HEK293 (cell line): Measurements from ENCODE around the gene LSP1.

Source experiments
- CTCF ChIA-PET: fragments of 350-600 bp; formaldehyde crosslinking; extraction: SDS; loops from one replicate; lab custom pipeline; 2021; ENCODE audit warnings: antibody characterized with exemption; lab: Yijun Ruan, JAX
- POLR2A ChIA-PET: fragments of 300-600 bp; formaldehyde crosslinking; extraction: SDS; loops from one replicate; lab custom pipeline; 2020; ENCODE audit warnings: antibody characterized with exemption, inconsistent platforms; lab: Yijun Ruan, JAX
- H3K27ac ChIP-seq: fragments of 200-500 bp; sonication (Bioruptor generic); 2 replicates; pipeline ENCODE4 v1.5.1; 2014; ENCODE audit warnings: low read depth, low read length, control low read depth, inconsistent platforms; ENCODE audit errors: extremely low read depth
- H3K36me3 ChIP-seq, 2 experiments: fragments of 200-500 bp in 1 of 2; sonication (Bioruptor generic) in 1 of 2; 1 replicate in 1 of 2; 2 replicates in 1 of 2; pipeline ENCODE4 v1.5.1; 2014 to 2017; ENCODE audit warnings: inconsistent platforms in 2 of 2, low read length in 2 of 2; ENCODE audit not compliant: control insufficient read depth in 2 of 2, insufficient read depth in 1 of 2
- H3K4me1 ChIP-seq: fragments of 200-500 bp; sonication (Bioruptor generic); 2 replicates; pipeline ENCODE4 v1.5.1; 2014; ENCODE audit warnings: mild to moderate bottlenecking, low read length, inconsistent platforms; ENCODE audit not compliant: control insufficient read depth, insufficient read depth
- H3K4me3 ChIP-seq: 2 replicates; pipeline ENCODE4 v1.5.1; 2011; ENCODE audit warnings: low read depth, mild to moderate bottlenecking, control low read depth, low read length, moderate library complexity
- H3K9me3 ChIP-seq: fragments of 200-500 bp; sonication (Bioruptor generic); 2 replicates; pipeline ENCODE4 v1.5.1; 2014; ENCODE audit warnings: low read depth, low read length, inconsistent platforms; ENCODE audit not compliant: control insufficient read depth, insufficient read depth
- GLIS2 ChIP-seq: fragments of 450-650 bp; formaldehyde crosslinking; IDR thresholded peaks from 2 replicates; pipeline ENCODE4 v1.5.1; 2016; ENCODE audit warnings: missing biosample characterization, missing genetic modification characterization
- MYNN ChIP-seq: fragments of 450-650 bp; formaldehyde crosslinking; IDR thresholded peaks from 2 replicates; pipeline ENCODE4 v1.5.1; 2016; ENCODE audit warnings: missing biosample characterization, missing genetic modification characterization, borderline replicate concordance
- MZF1 ChIP-seq: fragments of 450-650 bp; formaldehyde crosslinking; IDR thresholded peaks from 2 replicates; pipeline ENCODE4 v1.5.1; 2017; ENCODE audit warnings: missing biosample characterization, missing genetic modification characterization, borderline replicate concordance
- ZFP3 ChIP-seq: fragments of 450-650 bp; formaldehyde crosslinking; IDR thresholded peaks from 2 replicates; pipeline ENCODE4 v1.5.1; 2016; ENCODE audit warnings: low read depth, missing biosample characterization, missing genetic modification characterization
- ZIC2 ChIP-seq: fragments of 450-650 bp; formaldehyde crosslinking; IDR thresholded peaks from 2 replicates; pipeline ENCODE4 v1.5.1; 2016; ENCODE audit warnings: missing biosample characterization, missing genetic modification characterization
- ZNF174 ChIP-seq: fragments of 450-650 bp; formaldehyde crosslinking; IDR thresholded peaks from 2 replicates; pipeline ENCODE4 v1.5.0; 2017; ENCODE audit warnings: missing biosample characterization, mild to moderate bottlenecking, missing genetic modification characterization
- ZNF510 ChIP-seq: fragments of 450-650 bp; formaldehyde crosslinking; IDR thresholded peaks from 2 replicates; pipeline ENCODE4 v1.5.1; 2018; ENCODE audit warnings: mild to moderate bottlenecking, missing genetic modification characterization, missing biosample characterization; ENCODE audit not compliant: insufficient replicate concordance
- ZNF621 ChIP-seq: fragments of 450-650 bp; formaldehyde crosslinking; IDR thresholded peaks from 2 replicates; pipeline ENCODE4 v1.5.1; 2017; ENCODE audit warnings: missing biosample characterization, missing genetic modification characterization
- ZNF623 ChIP-seq: fragments of 450-650 bp; formaldehyde crosslinking; IDR thresholded peaks from 2 replicates; pipeline ENCODE4 v1.5.1; 2016; ENCODE audit warnings: missing biosample characterization, missing genetic modification characterization
- TF ChIP-seq, protein P1 (sequence below): sonication (generic); formaldehyde crosslinking; IDR thresholded peaks from 2 replicates; pipeline ENCODE4 v1.8.1; 2022; ENCODE audit warnings: mild to moderate bottlenecking, moderate library complexity, missing genetic modification reagents
- TF ChIP-seq, protein P2 (sequence below): fragments of 450-650 bp; IDR thresholded peaks from 2 replicates; pipeline ENCODE4 v1.5.1; 2018; ENCODE audit warnings: missing biosample characterization, mild to moderate bottlenecking, missing genetic modification characterization

LSP1 gene

DNA sequence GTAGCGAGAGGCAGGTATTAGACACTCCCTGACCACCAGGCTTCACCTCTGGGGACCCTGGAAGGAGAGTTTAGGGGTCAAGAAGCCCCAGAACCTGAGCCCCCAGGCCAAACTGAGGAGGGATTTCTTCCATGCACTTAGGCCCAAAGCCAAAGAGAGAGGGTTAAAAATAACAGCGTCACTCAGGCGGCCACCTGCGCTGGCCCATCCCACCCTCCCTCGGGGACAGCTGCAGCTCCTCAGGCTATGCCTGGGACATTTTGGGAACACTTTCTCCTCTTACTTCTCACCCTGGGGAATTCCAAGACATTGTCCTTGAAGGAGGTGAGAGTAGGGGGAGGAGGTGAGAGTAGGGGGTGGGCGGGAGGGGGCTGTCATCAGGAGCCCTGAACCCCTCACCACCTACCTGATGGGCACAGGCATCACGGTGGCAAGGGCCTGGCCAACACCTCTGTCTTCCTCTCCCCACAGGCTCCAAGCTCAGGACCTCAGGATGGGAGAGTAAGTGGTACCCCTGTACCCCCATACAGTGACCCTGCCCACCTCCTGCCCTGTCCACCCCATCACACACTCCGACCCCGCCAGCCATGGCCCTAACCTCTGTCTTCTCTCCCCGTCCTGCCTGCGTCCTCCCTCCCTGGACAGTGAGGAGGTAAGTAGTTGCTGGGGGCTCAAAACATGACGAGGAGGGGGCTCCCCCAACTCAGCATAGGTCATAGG, 13.5 kb upstream of the LSP1 start:
- TF ChIP-seq ZNF623: no peak
- TF ChIP-seq, protein P1, sequence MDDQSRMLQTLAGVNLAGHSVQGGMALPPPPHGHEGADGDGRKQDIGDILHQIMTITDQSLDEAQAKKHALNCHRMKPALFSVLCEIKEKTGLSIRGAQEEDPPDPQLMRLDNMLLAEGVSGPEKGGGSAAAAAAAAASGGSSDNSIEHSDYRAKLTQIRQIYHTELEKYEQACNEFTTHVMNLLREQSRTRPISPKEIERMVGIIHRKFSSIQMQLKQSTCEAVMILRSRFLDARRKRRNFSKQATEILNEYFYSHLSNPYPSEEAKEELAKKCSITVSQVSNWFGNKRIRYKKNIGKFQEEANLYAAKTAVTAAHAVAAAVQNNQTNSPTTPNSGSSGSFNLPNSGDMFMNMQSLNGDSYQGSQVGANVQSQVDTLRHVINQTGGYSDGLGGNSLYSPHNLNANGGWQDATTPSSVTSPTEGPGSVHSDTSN (CRISPR knock-in tag): no peak
- no peak for TF ChIP-seq MZF1
- TF ChIP-seq ZNF174 (tag by site-specific recombination): no peak
- Histone ChIP-seq H3K27ac (no peak overlapping the region), H3K36me3 (no peaks in the 10 kb centered on the region), H3K4me1 (no peaks in the 10 kb centered on the region), H3K4me3 (no peak overlapping the region), H3K9me3 (no peaks in the 10 kb centered on the region)
- ChIA-PET CTCF (interaction anchor here (0.6 to 1.9 kb wide), 4 partner anchors 145 to 316 kb away, joined by 3 to 6 read pairs (median 4); no protein-coding TSS in a partner anchor), POLR2A (no interaction called here)

DNA sequence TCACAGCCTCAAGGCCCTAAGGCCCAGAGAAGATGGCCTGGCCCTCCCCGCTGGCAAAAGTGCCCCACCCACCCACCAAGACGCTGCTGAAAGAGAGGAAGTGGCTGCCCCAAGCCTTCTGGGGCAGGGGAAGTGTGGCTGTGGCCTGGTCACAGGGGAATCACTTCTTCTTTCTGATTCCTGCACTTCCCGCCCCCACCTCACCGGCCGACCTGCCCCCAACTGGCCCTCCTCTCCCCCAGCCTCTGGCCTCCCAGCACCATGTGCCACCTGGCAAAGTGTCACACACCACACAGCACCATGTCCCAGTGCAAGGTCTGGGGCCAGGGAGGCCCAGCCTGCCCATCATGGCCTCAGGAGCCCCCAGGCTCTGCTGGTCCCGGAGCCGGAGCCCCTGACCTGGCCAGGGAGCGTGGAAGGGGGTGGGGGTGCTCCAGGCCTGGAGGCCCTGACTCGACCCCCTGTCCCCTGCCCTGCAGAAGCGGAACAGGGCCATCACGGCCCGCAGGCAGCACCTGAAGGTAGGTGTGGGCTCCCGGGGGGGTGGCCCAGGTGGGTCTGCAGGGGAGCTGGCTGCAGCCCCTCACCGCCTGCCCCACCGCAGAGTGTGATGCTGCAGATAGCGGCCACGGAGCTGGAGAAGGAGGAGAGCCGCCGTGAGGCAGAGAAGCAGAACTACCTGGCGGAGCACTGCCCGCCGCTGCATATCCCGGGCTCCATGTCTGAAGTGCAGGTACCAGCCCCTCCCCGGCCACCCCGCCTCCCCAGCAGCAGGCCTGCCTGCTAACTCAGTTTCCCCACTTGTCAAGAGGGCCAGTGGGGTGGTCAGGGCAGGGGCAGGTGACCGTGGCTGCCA, 12.7 kb upstream of the LSP1 start:
- no peak overlapping the region for H3K4me3 ChIP-seq
- TF ChIP-seq MYNN (tag by site-specific recombination) (no peak), ZNF510 (no peak), GLIS2 (tag by site-specific recombination) (0 out of 2 replicates have a peak, but pooled peaks have one; percentile 22), ZFP3 (no peak), ZNF621 (tag by site-specific recombination) (no peak)
- H3K9me3 ChIP-seq: no peaks in the 10 kb centered on the region
- H3K36me3 ChIP-seq: no peaks in the 10 kb centered on the region
- POLR2A ChIA-PET: no interaction called here
- H3K4me1 ChIP-seq: no peaks in the 10 kb centered on the region
- CTCF ChIA-PET: interaction anchor here (0.8 to 1.9 kb wide), 4 partner anchors 42 to 312 kb away, joined by 3 to 6 read pairs (median 3); no protein-coding TSS in a partner anchor
- H3K27ac ChIP-seq: no peak overlapping the region

GRCh38 chr11:1840780-1841480, 12.0 kb upstream of the LSP1 start:
- Histone ChIP-seq H3K4me1 (no peaks in the 10 kb centered on the region), H3K4me3 (no peak overlapping the region), H3K27ac (no peak overlapping the region), H3K9me3 (no peaks in the 10 kb centered on the region), H3K36me3 (no peaks in the 10 kb centered on the region)
- TF ChIP-seq ZIC2 (tag by site-specific recombination): no peak
- ChIA-PET POLR2A (no interaction called here), CTCF (interaction anchor here (0.5 to 1.9 kb wide), 5 partner anchors 41 to 311 kb away, joined by 3 to 6 read pairs (median 3); no protein-coding TSS in a partner anchor)

DNA sequence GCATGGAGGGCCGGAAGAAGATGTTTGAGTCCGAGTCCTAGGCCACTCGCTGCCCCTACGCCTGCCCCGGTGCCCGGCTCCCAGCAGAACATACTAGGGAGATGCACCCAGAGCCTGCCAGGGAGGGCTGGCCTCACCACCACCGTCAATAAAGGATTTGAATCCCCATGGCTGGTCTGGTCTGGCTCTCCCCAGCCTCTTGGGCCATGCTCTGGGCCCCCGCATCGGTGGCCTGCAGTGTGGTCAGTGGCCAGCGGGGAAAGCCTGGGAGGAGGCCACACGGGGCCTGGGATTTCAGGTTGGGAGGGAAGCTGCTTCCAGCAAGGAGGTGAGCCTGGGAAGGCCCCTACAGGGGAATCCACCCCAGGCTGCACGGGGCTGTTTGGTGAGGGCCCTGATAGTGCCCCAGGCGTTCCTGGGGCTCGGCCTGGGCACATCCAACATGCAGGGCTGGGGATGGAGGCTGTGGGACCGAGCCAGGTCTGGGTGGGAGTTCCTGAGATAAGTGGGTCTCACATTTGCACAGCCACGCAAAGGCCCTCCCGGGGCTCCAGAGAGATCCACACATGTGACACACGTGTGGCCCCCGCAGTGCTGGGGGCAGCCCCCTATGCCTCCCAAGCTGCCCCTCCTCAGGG, 11.3 kb upstream of the LSP1 start:
- TF ChIP-seq, protein P2, sequence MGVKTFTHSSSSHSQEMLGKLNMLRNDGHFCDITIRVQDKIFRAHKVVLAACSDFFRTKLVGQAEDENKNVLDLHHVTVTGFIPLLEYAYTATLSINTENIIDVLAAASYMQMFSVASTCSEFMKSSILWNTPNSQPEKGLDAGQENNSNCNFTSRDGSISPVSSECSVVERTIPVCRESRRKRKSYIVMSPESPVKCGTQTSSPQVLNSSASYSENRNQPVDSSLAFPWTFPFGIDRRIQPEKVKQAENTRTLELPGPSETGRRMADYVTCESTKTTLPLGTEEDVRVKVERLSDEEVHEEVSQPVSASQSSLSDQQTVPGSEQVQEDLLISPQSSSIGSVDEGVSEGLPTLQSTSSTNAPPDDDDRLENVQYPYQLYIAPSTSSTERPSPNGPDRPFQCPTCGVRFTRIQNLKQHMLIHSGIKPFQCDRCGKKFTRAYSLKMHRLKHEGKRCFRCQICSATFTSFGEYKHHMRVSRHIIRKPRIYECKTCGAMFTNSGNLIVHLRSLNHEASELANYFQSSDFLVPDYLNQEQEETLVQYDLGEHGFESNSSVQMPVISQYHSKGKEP (tag by site-specific recombination): no peak
- no peaks in the 10 kb centered on the region for H3K4me1 ChIP-seq
- no peak overlapping the region for H3K4me3 ChIP-seq
- H3K36me3 ChIP-seq: no peaks in the 10 kb centered on the region
- no peak overlapping the region for H3K27ac ChIP-seq
- no peaks in the 10 kb centered on the region for H3K9me3 ChIP-seq
- CTCF ChIA-PET: interaction anchor here (0.5 to 1.2 kb wide), 3 partner anchors 149 to 309 kb away, joined by 3 to 4 read pairs (median 3); no protein-coding TSS in a partner anchor
- POLR2A ChIA-PET: no interaction called here
